ENCODE data around the gene RIMBP2.

DNA sequence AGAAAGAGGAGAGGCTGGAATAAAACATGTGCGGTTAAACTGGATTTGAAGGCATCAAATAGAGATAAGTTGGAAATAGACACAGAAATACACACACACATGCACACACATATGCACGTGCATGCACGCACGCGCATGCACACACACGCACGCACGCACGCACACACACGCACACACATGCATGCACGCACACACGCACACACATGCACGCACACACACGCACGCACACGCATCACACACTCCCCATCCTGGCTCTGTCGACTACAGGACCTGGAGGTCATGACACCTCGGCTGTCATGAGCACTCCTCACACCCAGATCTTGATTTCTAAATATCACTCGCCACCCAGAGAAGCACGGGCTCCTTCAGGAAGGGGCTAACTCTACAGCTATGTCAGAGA, 51.8 kb downstream of the RIMBP2 start:
- no peak for TF ChIP-seq CTCF (IDR thresholded peaks at IDR 0.05)
- no peak for TF ChIP-seq POLR2A (IDR thresholded peaks at IDR 0.05)

Measured in uterus (tissue), 2 donors.